Ovary (tissue), 3 donors: Measurements from ENCODE around the gene HPGDS.

Experiments
- EP300 ChIP-seq: sonication (generic); formaldehyde crosslinking; IDR thresholded peaks from one replicate; pipeline ENCODE4 v1.6.1; 2017; ENCODE audit warnings: antibody characterized with exemption
- POLR2A ChIP-seq: fragments of 450-650 bp; IDR thresholded peaks from one replicate; pipeline ENCODE4 v1.6.1; 2017; ENCODE audit warnings: antibody characterized with exemption, mild to moderate bottlenecking, moderate library complexity
- TF ChIP-seq, protein P1 (sequence below), 3 donors: fragments of 450-650 bp in 2 of 3; fragments of 200-600 bp in 1 of 3; IDR thresholded peaks; one replicate each; pipeline versions ENCODE4 v1.5.1 to v1.8.0; 2016 to 2022; ENCODE audit warnings: antibody characterized with exemption in 3 of 3, mild to moderate bottlenecking in 1 of 3
- donor health status: DM: no; HTN: no; CAD: no.

DNA sequence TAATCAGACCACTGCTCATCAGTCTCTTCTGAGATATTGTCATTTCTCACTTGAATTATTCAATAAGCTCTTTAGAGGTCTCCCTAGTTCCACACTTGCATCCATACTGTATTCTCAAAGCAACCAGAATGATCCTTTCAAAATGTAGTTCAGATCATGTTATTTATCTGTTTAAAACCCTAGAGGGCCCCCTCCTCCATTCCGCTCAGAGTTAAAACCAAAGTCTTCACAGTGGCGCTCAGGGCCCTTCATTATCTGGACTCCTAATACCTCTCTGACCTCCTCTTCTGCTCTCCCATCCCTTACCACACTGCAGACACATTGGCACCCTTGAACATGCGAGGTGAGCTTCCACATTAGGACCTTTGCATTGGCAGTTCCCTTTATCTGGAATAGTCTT, 32.7 kb upstream of the HPGDS start:
- TF ChIP-seq, protein P1, sequence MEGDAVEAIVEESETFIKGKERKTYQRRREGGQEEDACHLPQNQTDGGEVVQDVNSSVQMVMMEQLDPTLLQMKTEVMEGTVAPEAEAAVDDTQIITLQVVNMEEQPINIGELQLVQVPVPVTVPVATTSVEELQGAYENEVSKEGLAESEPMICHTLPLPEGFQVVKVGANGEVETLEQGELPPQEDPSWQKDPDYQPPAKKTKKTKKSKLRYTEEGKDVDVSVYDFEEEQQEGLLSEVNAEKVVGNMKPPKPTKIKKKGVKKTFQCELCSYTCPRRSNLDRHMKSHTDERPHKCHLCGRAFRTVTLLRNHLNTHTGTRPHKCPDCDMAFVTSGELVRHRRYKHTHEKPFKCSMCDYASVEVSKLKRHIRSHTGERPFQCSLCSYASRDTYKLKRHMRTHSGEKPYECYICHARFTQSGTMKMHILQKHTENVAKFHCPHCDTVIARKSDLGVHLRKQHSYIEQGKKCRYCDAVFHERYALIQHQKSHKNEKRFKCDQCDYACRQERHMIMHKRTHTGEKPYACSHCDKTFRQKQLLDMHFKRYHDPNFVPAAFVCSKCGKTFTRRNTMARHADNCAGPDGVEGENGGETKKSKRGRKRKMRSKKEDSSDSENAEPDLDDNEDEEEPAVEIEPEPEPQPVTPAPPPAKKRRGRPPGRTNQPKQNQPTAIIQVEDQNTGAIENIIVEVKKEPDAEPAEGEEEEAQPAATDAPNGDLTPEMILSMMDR (IDR thresholded peaks at IDR 0.05) = no peak
- TF ChIP-seq POLR2A (no peak), EP300 (no peak)
